Measurements from ENCODE around the gene FAM204A.
A peak's percentile ranks its signal among the peaks of the same experiment; 100 is the strongest.

Gene FAM204A

GRCh38 chr10:118341791-118342637 lies at the start of gene FAM204A:
FAM204A (minus strand) TSS chr10:118342324; CDS start chr10:118336415, 5,909 bp downstream.
- DNase-seq (ENCODE audit: low spot score): peak; percentile 97
- FAIRE-seq: no peak

GRCh38 chr10:118383699-118384098 lies 41.6 kb upstream of the FAM204A start:
- FAIRE-seq (no peak), DNase-seq (ENCODE audit: low spot score) (no peak)

GRCh38 chr10:118383063-118383689 lies 41.1 kb upstream of the FAM204A start:
- FAIRE-seq: no peak

GRCh38 chr10:118374404-118374803 lies 32.3 kb upstream of the FAM204A start:
- FAIRE-seq (no peak), DNase-seq (ENCODE audit: low spot score) (peak; percentile 31)

More at GRCh38 chr10:118383063-118383689, 41.1 kb upstream of the FAM204A start:
- no peak for DNase-seq (ENCODE audit: low spot score)

GRCh38 chr10:118373786-118374185 lies 31.7 kb upstream of the FAM204A start:
- DNase-seq (ENCODE audit: low spot score): peak; percentile 66
- no peak for FAIRE-seq

- DNase-seq (ENCODE audit: low spot score) (no peak), FAIRE-seq (no peak)
Measured at GRCh38 chr10:118370499-118370898, 28.4 kb upstream of the FAM204A start.

- DNase-seq (ENCODE audit: low spot score) (no peak), FAIRE-seq (no peak)
Measured at GRCh38 chr10:118369641-118370205, 27.6 kb upstream of the FAM204A start.

- no peak for FAIRE-seq
- no peak for DNase-seq (ENCODE audit: low spot score)
Measured at GRCh38 chr10:118365702-118366101, 23.6 kb upstream of the FAM204A start.

GRCh38 chr10:118362103-118362502 lies 20.0 kb upstream of the FAM204A start:
- no peak for FAIRE-seq
- no peak for DNase-seq (ENCODE audit: low spot score)

GRCh38 chr10:118358327-118358726 lies 16.2 kb upstream of the FAM204A start:
- no peak for FAIRE-seq

GRCh38 chr10:118357841-118358240 lies 15.7 kb upstream of the FAM204A start:
- no peak for FAIRE-seq
- DNase-seq (ENCODE audit: low spot score): no peak

More at GRCh38 chr10:118358327-118358726, 16.2 kb upstream of the FAM204A start:
- DNase-seq (ENCODE audit: low spot score): no peak

- no peak for FAIRE-seq
- DNase-seq (ENCODE audit: low spot score): no peak
Measured at GRCh38 chr10:118356628-118357027, 14.5 kb upstream of the FAM204A start.

GRCh38 chr10:118355234-118355633 lies 13.1 kb upstream of the FAM204A start:
- no peak for FAIRE-seq

GRCh38 chr10:118349235-118349634 lies 7.1 kb upstream of the FAM204A start:
- DNase-seq (ENCODE audit: low spot score) (no peak), FAIRE-seq (no peak)

More at GRCh38 chr10:118355234-118355633, 13.1 kb upstream of the FAM204A start:
- no peak for DNase-seq (ENCODE audit: low spot score)

- FAIRE-seq (no peak), DNase-seq (ENCODE audit: low spot score) (no peak)
Measured at GRCh38 chr10:118343549-118343948, 1.4 kb upstream of the FAM204A start.

- no peak for DNase-seq (ENCODE audit: low spot score)
- no peak for FAIRE-seq
Measured at GRCh38 chr10:118343115-118343514, 991 bp upstream of the FAM204A start.

- FAIRE-seq: no peak
Measured at GRCh38 chr10:118342638-118343020, 505 bp upstream of the FAM204A start.

GRCh38 chr10:118340486-118340885 lies 1.6 kb downstream of the FAM204A start:
- no peak for FAIRE-seq
- DNase-seq (ENCODE audit: low spot score): no peak

More at GRCh38 chr10:118342638-118343020, 505 bp upstream of the FAM204A start:
- DNase-seq (ENCODE audit: low spot score): no peak

GRCh38 chr10:118339111-118339510 lies 3.0 kb downstream of the FAM204A start:
- no peak for FAIRE-seq
- no peak for DNase-seq (ENCODE audit: low spot score)

- DNase-seq (ENCODE audit: low spot score) (no peak), FAIRE-seq (no peak)
Measured at GRCh38 chr10:118337356-118337755, 4.8 kb downstream of the FAM204A start.

- DNase-seq (ENCODE audit: low spot score): no peak
- no peak for FAIRE-seq
Measured at GRCh38 chr10:118333871-118334270, 8.3 kb downstream of the FAM204A start.
